Osteoblast (primary cell): ENCODE measurements around the gene SCCPDH. TPM values are rescaled to one million over a fixed set of nuclear protein-coding genes. Genes with fewer than 3 reads are reported as not detected.

Experiments used
- DNase-seq: peaks from one replicate; pipeline ENCODE4 v3.0.0; 2011; ENCODE audit warnings: low spot score, mixed read lengths; ENCODE audit not compliant: insufficient read length; ENCODE audit errors: missing footprints
- H2AFZ ChIP-seq: 2 replicates; pipeline ENCODE4 v1.6.0; 2011; ENCODE audit warnings: mild to moderate bottlenecking, low read length
- H3K27ac ChIP-seq: 2 replicates; pipeline ENCODE4 v1.5.1; 2011; ENCODE audit warnings: mild to moderate bottlenecking, low read depth, low read length, moderate library complexity
- H3K27me3 ChIP-seq: 2 replicates; pipeline ENCODE4 v1.6.0; 2012; ENCODE audit warnings: mild to moderate bottlenecking, control low read depth, inconsistent platforms, low read length, moderate library complexity; ENCODE audit not compliant: insufficient read depth
- H3K36me3 ChIP-seq: 2 replicates; pipeline ENCODE4 v1.5.1; 2011; ENCODE audit warnings: mild to moderate bottlenecking, low read length, control low read depth, moderate library complexity; ENCODE audit not compliant: insufficient read depth
- H3K4me1 ChIP-seq: 2 replicates; pipeline ENCODE4 v1.5.1; 2011; ENCODE audit warnings: mild to moderate bottlenecking, low read length, control low read depth, moderate library complexity; ENCODE audit not compliant: insufficient read depth
- H3K4me2 ChIP-seq: 2 replicates; pipeline ENCODE4 v1.6.0; 2011; ENCODE audit warnings: mild to moderate bottlenecking, low read length; ENCODE audit not compliant: insufficient read depth
- H3K4me3 ChIP-seq: fragments of 200-600 bp; sonication (generic); 3 replicates; pipeline ENCODE4 v1.5.1; 2012; ENCODE audit warnings: mild to moderate bottlenecking, low read length, inconsistent platforms; ENCODE audit not compliant: insufficient read depth
- H3K79me2 ChIP-seq: 2 replicates; pipeline ENCODE4 v1.6.0; 2012; ENCODE audit warnings: mild to moderate bottlenecking, low read length, control low read depth, inconsistent platforms; ENCODE audit not compliant: insufficient read depth
- H3K9me3 ChIP-seq: 2 replicates; pipeline ENCODE4 v1.5.1; 2011; ENCODE audit warnings: low read depth, low read length, control low read depth
- H4K20me1 ChIP-seq: 2 replicates; pipeline ENCODE4 v1.6.0; 2012; ENCODE audit warnings: mild to moderate bottlenecking, low read length, control low read depth; ENCODE audit not compliant: insufficient read depth
- CTCF ChIP-seq: IDR thresholded peaks from 2 replicates; pipeline ENCODE4 v1.5.1; 2011; ENCODE audit warnings: mild to moderate bottlenecking, low read depth, low read length, moderate library complexity; ENCODE audit errors: extremely low read depth
- total RNA-seq: library from RNA; depleted of rRNA; stranded (reverse); fragments of >200 nt; gene quantifications from 2 replicates; pipeline ENCODE4 v1.2.3, GENCODE V29; 2012

Gene SCCPDH
- total RNA-seq, 1 donor, result 49.9 TPM

DNA sequence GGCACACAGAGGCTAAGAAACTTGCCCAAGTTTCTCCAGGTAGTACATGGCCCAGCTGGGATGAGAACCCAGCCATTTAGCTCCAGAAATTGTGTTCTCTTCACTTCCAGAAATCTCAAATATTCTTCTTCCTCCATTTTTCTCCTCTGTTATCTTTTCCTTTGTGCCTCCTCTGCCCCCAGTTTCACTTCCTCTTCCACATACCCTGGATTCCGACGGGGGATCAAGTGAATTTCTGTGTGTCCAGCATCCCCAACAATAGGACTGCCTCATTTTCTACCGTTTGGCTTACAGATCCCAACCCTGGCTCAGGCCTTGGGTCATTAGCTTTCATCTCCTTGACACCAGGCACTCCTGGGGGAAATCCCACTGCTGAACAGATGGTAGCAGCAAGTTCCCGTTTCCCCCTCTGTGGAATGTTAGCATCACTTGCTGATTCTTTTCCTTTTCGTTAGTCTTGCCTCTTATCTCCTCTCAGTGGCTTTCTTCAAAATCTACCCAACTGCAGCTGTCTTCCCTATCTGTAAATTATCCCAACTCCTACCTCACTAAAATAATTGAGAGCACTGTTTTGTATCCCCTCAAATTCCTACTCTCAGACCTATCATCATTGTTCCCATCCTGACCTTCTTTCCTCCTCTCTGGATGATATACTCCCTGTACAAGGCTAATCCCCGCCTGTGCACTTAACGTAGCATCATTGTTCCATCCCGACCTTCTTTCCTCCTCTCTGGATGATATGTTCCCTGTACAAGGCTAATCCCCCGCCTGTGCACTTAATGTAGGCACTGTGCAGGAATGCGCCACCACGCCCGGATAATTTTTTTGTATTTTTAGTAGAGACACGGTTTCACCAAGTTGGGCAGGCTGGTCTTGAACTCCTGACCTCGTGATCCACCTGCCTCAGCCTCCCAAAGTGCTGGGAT, 36.5 kb downstream of the SCCPDH start:
- H3K9me3 ChIP-seq, result no peaks in the 10 kb centered on the region
- H4K20me1 ChIP-seq, result no peaks in the 10 kb centered on the region
- H3K36me3 ChIP-seq, result peaks cover 33% of the 10 kb centered on the region
- no peak for TF ChIP-seq CTCF
- no peaks in the 10 kb centered on the region for H3K4me1 ChIP-seq
- no peak overlapping the region for H3K27ac ChIP-seq
- no peak overlapping the region for H3K4me3 ChIP-seq
- DNase-seq, result no peak
- no peaks in the 10 kb centered on the region for H3K27me3 ChIP-seq
- H2AFZ ChIP-seq, result no peak overlapping the region
- no peaks in the 10 kb centered on the region for H3K79me2 ChIP-seq
- H3K4me2 ChIP-seq, result no peak overlapping the region

DNA sequence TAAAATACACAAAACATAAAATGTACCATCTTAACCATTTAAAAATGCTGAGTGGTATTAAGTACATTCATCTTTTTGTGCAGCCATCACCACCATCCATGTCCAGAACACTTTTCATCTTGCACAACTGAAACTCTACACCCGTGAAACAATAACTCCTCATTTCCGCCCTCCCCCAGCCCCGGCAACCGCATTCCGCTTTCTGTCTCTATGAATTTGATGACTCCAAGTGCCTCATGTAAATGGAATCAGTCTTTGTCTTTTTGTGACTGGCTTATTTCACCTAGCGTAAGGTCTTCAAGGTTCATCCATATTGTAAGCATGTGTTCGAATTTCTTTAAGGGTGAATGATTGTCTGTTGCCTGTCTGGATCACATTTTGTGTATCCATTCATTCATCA, 37.2 kb downstream of the SCCPDH start:
- no peak overlapping the region for H3K4me2 ChIP-seq
- no peaks in the 10 kb centered on the region for H3K9me3 ChIP-seq
- peaks cover 39% of the 10 kb centered on the region for H3K36me3 ChIP-seq
- DNase-seq, result no peak
- no peak overlapping the region for H3K27ac ChIP-seq
- H3K27me3 ChIP-seq, result no peaks in the 10 kb centered on the region
- no peak for TF ChIP-seq CTCF
- H2AFZ ChIP-seq, result no peak overlapping the region
- H3K79me2 ChIP-seq, result no peaks in the 10 kb centered on the region
- H4K20me1 ChIP-seq, result no peaks in the 10 kb centered on the region
- no peaks in the 10 kb centered on the region for H3K4me1 ChIP-seq
- H3K4me3 ChIP-seq, result no peak overlapping the region

DNA sequence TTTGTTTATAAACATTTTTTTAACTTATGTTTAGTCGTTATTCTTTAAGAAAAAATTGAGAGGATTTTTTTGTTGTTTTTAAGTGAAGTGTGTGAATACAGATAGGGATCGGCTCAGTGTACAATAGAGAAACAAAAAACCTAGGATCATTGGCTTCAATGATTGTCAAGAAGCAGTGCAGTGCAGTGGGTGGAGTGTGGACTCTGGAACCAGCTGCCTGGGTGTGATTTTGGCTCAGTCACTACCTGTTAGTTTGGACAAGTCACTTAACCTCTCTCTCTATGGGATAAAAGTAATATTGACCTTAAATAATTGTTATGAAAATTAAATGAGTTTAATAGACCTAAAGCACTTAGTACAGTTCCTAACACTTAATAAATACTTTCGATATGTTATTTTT, 41.3 kb downstream of the SCCPDH start:
- Histone ChIP-seq H3K27ac (no peak overlapping the region), H3K4me2 (no peak overlapping the region), H2AFZ (no peak overlapping the region), H3K27me3 (no peaks in the 10 kb centered on the region), H3K9me3 (no peaks in the 10 kb centered on the region), H3K4me1 (peaks cover 7% of the 10 kb centered on the region), H4K20me1 (no peaks in the 10 kb centered on the region), H3K79me2 (no peaks in the 10 kb centered on the region), H3K36me3 (peaks cover 47% of the 10 kb centered on the region), H3K4me3 (no peak overlapping the region)
- no peak for TF ChIP-seq CTCF
- no peak for DNase-seq

DNA sequence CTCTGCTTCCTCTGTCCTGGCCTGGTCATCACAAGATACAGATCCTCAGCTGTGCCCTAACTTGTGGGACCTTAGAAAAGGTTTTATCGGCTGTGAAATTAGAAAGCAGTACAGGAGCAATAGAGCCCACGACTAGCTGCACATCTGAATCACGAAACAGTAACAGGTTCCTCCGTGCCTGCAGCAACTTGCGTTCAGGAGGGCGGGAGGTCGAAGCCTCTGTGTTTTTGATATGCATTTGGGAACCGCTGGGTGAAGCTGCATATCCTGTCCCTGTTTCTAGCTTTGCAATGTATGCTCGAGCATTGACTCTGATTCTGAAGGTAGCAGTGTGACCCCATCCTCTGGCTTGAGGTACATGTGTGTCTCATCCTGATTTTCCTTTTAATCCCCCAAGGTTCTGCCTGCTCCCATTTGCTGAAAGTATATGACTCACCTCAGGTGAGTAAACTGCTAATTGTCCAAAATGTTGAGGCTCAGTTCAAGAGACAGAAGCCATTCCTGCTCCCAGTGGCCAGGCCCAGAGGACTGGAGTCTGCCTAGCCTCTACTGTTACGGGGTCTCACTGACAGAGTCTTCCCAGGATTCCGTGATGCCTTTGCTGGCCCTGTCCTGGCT, 44.3 kb downstream of the SCCPDH start:
- Histone ChIP-seq H2AFZ (no peak overlapping the region), H4K20me1 (no peaks in the 10 kb centered on the region), H3K27me3 (no peaks in the 10 kb centered on the region), H3K27ac (peak overlapping the region; percentile 70), H3K4me3 (no peak overlapping the region), H3K79me2 (no peaks in the 10 kb centered on the region), H3K9me3 (no peaks in the 10 kb centered on the region), H3K36me3 (peaks cover 31% of the 10 kb centered on the region), H3K4me2 (no peak overlapping the region), H3K4me1 (peaks cover 7% of the 10 kb centered on the region)
- no peak for TF ChIP-seq CTCF
- DNase-seq, result no peak
